A375 (cell line): Measurements from ENCODE around the gene GLRX5. TPM values are rescaled to one million over a fixed set of nuclear protein-coding genes. Genes with fewer than 3 reads are reported as not detected.

ENCODE experiments used
- small RNA-seq: library from RNA; depleted of rRNA; stranded (forward); fragments of <200 nt; gene quantifications from one replicate; pipeline ENCODE3, GENCODE V24; 2014
- total RNA-seq: library from RNA; depleted of rRNA; stranded (reverse); fragments of >200 nt; shearing (Covaris generic); gene quantifications from 2 replicates; pipeline ENCODE4 v1.2.3, GENCODE V29; 2014; rRNA removed

GLRX5 gene
- 28.8 and 34.1 TPM in 2 replicates for total RNA-seq

GRCh38 chr14:95534299-95535225 lies at the start of gene GLRX5:
Gene GLRX5 (plus strand): TSS chr14:95535050. CDS start chr14:95535090, 40 bp downstream.

GRCh38 chr14:95516554-95517181 lies 18.2 kb upstream of the GLRX5 start, which contains the start of gene SYNE3:
Gene SYNE3 (minus strand): TSS chr14:95516650. CDS start chr14:95475821, 40,829 bp downstream.

Small RNA genes lying within 50 kb of the gene (small RNA-seq; reads per million reads assigned to genes)
- 1.9 reads per million, percentile 73 among the genes with 10 or more reads in this experiment for gene SCARNA13

Other genes starting within 250 kb of the GLRX5 start
- gene CLMN, start 215.1 kb upstream of the GLRX5 start, total RNA-seq = 14.7 and 14.9 TPM in 2 replicates
- 6.0 and 6.8 TPM in 2 replicates for gene SYNE3, start 18.4 kb upstream of the GLRX5 start, total RNA-seq
- gene TCL1B, start 151.4 kb downstream of the GLRX5 start, total RNA-seq = not detected in 2 replicates
- gene TCL1A, start 179.1 kb downstream of the GLRX5 start, total RNA-seq = not detected in 2 replicates